ENCODE data around the gene PDSS2.
"Not testable (repeated sequence)": the region's sequence is repeated elsewhere in the genome, so short reads cannot be mapped to it uniquely, and the experiment has no call there.

PDSS2 gene

DNA sequence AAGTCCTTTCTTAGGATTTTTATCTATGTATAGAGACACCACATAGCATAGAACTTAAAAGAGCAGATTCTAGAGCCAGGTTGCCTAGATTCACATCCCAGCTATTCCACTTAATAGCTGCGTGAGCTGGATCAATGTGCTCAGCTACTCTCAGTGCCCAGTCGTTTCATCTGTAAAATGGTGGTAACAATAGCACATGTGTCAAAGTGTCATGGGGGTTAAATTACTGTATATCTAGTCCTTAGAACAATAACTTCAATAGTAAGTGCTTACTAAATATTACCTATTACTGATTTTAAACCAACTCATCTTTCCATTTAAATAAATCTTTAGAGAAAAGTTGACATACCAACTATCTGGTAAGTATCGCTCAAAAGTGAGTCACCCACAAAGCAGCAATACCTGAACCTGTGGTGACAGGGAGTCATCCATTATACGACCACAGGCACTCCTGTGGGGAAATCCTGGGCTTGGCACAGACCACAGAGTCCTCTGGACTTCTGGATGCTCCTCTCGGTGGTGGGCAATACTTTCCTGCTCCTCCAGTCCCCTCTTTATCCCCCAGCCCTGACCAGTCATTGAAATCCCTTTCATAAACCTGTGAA, 154.8 kb downstream of the PDSS2 start:
- DNase-seq: no peak
- Histone ChIP-seq H3K36me3 (no peaks in the 10 kb centered on the region), H3K4me3 (ENCODE audit: low read depth, low read length) (no peak overlapping the region), H3K9me3 (ENCODE audit: severe bottlenecking) (no peaks in the 10 kb centered on the region), H3K27me3 (ENCODE audit: insufficient read depth, low read depth, severe bottlenecking) (no peaks in the 10 kb centered on the region), H3K27ac (no peak overlapping the region)
- TF ChIP-seq, protein P1, sequence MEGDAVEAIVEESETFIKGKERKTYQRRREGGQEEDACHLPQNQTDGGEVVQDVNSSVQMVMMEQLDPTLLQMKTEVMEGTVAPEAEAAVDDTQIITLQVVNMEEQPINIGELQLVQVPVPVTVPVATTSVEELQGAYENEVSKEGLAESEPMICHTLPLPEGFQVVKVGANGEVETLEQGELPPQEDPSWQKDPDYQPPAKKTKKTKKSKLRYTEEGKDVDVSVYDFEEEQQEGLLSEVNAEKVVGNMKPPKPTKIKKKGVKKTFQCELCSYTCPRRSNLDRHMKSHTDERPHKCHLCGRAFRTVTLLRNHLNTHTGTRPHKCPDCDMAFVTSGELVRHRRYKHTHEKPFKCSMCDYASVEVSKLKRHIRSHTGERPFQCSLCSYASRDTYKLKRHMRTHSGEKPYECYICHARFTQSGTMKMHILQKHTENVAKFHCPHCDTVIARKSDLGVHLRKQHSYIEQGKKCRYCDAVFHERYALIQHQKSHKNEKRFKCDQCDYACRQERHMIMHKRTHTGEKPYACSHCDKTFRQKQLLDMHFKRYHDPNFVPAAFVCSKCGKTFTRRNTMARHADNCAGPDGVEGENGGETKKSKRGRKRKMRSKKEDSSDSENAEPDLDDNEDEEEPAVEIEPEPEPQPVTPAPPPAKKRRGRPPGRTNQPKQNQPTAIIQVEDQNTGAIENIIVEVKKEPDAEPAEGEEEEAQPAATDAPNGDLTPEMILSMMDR (IDR thresholded peaks at IDR 0.05; ENCODE audit: low read depth, low read length): no peak

DNA sequence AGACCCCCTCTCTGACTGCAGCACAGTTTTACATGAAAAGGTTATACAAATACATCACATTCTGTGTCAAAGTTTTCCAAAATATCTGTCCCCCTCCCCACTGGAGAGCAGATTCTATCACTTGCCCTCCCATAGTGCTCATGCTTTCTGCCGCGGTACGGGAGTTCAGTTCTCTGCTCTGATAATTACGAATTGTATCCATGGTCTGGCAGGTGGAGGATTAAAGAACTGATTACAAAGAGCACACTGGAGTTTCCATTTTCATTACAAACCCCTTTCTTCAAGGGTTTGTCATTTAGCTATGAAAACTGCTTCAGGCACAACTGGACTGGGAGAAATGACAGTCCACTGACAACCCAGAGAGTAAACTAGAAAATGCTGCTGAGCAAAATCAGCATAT, 166.0 kb downstream of the PDSS2 start:
- H3K27me3 ChIP-seq (ENCODE audit: insufficient read depth, low read depth, severe bottlenecking): no peaks in the 10 kb centered on the region
- no peaks in the 10 kb centered on the region for H3K36me3 ChIP-seq
- TF ChIP-seq, protein P1 (IDR thresholded peaks at IDR 0.05; ENCODE audit: low read depth, low read length): no peak
- no peaks in the 10 kb centered on the region for H3K9me3 ChIP-seq (ENCODE audit: severe bottlenecking)
- DNase-seq: no peak
- no peak overlapping the region for H3K4me3 ChIP-seq (ENCODE audit: low read depth, low read length)
- no peak overlapping the region for H3K27ac ChIP-seq

DNA sequence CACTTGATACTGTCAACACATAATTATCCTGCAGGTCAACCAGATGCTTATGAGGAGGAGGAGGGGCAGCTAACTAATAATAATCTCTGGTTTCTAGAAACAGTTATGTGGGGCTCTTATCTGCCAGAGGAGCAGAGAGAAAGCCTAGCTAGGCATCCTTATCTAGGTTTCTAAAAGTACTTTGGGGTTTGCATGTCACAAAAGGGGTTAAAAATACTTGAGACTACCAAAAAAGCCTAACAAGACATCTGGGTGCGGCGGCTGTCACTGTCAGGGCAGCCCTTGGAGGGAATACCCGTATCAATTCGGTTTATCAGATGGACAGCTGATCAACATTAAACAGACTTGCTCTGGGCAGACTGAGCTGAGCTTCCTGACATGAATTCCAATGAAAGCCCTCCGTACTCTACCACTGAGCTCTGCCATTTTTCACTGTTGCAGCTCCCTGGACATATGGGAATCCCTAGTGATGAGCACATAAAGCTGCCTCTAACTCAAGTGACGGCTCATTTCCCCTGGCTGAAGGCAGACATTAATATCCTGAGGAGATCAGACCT, 166.6 kb downstream of the PDSS2 start:
- no peak overlapping the region for H3K4me3 ChIP-seq (ENCODE audit: low read depth, low read length)
- TF ChIP-seq, protein P1 (IDR thresholded peaks at IDR 0.05; ENCODE audit: low read depth, low read length): no peak
- H3K27ac ChIP-seq: no peak overlapping the region
- no peaks in the 10 kb centered on the region for H3K27me3 ChIP-seq (ENCODE audit: insufficient read depth, low read depth, severe bottlenecking)
- H3K36me3 ChIP-seq: no peaks in the 10 kb centered on the region
- DNase-seq: no peak
- no peaks in the 10 kb centered on the region for H3K9me3 ChIP-seq (ENCODE audit: severe bottlenecking)

DNA sequence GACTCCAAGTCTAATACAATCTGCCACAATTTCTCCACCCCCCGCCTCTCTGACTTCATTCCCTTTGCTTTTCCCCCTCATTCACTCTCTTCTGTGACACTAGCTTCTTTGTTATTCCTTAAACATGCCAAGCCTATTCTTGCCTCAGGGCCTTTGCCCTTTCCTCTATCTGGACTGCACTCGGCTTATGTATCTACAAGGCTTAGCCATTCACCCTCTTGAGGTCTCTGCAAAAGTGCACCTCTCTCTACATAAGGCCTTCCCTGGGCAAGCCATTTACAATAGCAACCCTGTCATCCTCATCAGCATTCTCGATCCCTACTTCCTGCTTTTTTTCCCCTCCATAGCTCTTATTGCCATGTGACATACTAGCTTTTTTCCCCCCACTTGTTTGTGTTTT, 168.9 kb downstream of the PDSS2 start:
- Histone ChIP-seq H3K27ac (no peak overlapping the region), H3K27me3 (ENCODE audit: insufficient read depth, low read depth, severe bottlenecking) (no peaks in the 10 kb centered on the region), H3K9me3 (ENCODE audit: severe bottlenecking) (no peaks in the 10 kb centered on the region), H3K36me3 (no peaks in the 10 kb centered on the region), H3K4me3 (ENCODE audit: low read depth, low read length) (no peak overlapping the region)
- TF ChIP-seq, protein P1 (IDR thresholded peaks at IDR 0.05; ENCODE audit: low read depth, low read length): no peak
- no peak for DNase-seq

DNA sequence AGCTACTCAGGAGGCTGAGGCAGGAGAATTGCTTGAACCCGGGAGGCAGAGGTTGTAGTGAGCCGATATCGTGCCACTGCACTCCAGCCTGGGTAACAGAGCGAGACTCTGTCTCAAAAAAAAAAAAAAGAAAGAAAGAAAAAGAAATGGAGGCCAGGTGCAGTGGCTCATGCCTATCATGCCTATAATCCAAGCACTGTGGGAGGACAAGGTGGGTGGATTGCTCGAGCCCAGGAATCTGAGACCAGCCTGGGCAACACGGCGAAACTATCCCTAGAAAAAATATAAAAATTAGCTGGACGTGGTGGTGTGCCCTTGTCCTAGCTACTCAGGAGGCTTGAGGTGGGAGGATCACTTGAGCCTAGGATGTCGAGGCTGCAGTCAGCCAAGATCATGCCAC, 170.1 kb downstream of the PDSS2 start:
- not testable (repeated sequence) for DNase-seq; H3K4me3 ChIP-seq (ENCODE audit: low read depth, low read length); H3K36me3 ChIP-seq; H3K27me3 ChIP-seq (ENCODE audit: insufficient read depth, low read depth, severe bottlenecking); H3K9me3 ChIP-seq (ENCODE audit: severe bottlenecking); H3K27ac ChIP-seq

DNA sequence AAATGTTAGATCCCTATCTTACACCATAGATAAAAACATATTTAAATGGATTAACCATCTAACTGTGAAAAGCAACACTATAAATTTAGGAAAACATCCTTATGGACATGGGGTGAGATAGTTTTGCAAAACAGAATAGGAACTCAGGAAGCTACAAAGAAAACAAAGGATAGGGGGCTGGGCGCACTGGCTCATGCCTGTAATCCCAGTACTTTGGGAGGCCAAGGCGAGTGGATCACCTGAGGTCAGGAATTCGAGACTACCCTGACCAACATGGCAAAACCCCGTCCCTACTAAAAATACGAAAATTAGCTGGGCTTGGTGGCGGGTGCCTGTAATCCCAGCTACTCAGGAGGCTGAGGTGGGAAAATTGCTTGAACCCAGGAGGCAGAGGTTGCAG, 173.7 kb downstream of the PDSS2 start:
- not testable (repeated sequence) for H3K36me3 ChIP-seq; H3K4me3 ChIP-seq (ENCODE audit: low read depth, low read length); H3K27ac ChIP-seq; H3K9me3 ChIP-seq (ENCODE audit: severe bottlenecking); DNase-seq; H3K27me3 ChIP-seq (ENCODE audit: insufficient read depth, low read depth, severe bottlenecking)

DNA sequence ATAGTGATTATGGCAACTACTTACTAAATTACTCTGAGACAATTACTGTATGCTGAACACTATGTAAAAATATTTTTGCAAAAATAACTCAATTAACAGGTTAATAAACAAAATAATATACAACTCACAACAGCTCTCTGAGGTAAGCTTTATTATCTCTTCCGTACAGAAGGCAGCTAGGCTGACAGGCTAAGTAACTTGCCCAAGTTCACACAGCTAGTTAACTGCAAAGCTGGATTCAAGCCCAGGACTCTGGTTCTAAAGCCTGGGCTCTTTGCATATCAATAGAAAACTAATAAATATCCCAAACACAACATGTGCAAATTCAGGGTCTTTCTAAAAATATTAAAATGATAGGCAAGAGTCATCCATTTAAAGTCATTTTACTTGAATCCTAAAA, 174.6 kb downstream of the PDSS2 start:
- no peak overlapping the region for H3K4me3 ChIP-seq (ENCODE audit: low read depth, low read length)
- no peaks in the 10 kb centered on the region for H3K36me3 ChIP-seq
- TF ChIP-seq, protein P1 (IDR thresholded peaks at IDR 0.05; ENCODE audit: low read depth, low read length): no peak
- H3K27ac ChIP-seq: no peak overlapping the region
- no peaks in the 10 kb centered on the region for H3K9me3 ChIP-seq (ENCODE audit: severe bottlenecking)
- no peak for DNase-seq
- H3K27me3 ChIP-seq (ENCODE audit: insufficient read depth, low read depth, severe bottlenecking): no peaks in the 10 kb centered on the region

Measured in WERI-Rb-1 (cell line).